ENCODE measurements around the gene SMS.

SMS gene

GRCh38 chrX:22032084-22032483 lies 91.6 kb downstream of the SMS start, which contains the start of gene PHEX:
PHEX (plus strand) TSS chrX:22032325; CDS start chrX:22033006, 681 bp downstream.
- DNase-seq (ENCODE audit: low read depth): no peak
- TF ChIP-seq CTCF (conservative IDR thresholded peaks at IDR 0.05; ENCODE audit: low read depth, low read length): no peak

GRCh38 chrX:22032506-22032905 lies 92.0 kb downstream of the SMS start:
- TF ChIP-seq CTCF (conservative IDR thresholded peaks at IDR 0.05; ENCODE audit: low read depth, low read length): no peak

More at GRCh38 chrX:22032084-22032483, 91.6 kb downstream of the SMS start, which contains the start of gene PHEX:
- no peak within 1 kb of the TSS for H3K4me3 ChIP-seq (ENCODE audit: low read depth, low read length)

GRCh38 chrX:22033818-22034217 lies 93.3 kb downstream of the SMS start:
- no peak for TF ChIP-seq CTCF (conservative IDR thresholded peaks at IDR 0.05; ENCODE audit: low read depth, low read length)
- no peak overlapping the region for H3K4me3 ChIP-seq (ENCODE audit: low read depth, low read length)
- DNase-seq (ENCODE audit: low read depth): no peak

More at GRCh38 chrX:22032506-22032905, 92.0 kb downstream of the SMS start:
- H3K4me3 ChIP-seq (ENCODE audit: low read depth, low read length): no peak overlapping the region
- DNase-seq (ENCODE audit: low read depth): no peak

- no peak for DNase-seq (ENCODE audit: low read depth)
- H3K4me3 ChIP-seq (ENCODE audit: low read depth, low read length): no peak overlapping the region
- no peak for TF ChIP-seq CTCF (conservative IDR thresholded peaks at IDR 0.05; ENCODE audit: low read depth, low read length)
Observed at GRCh38 chrX:22035236-22035635, 94.7 kb downstream of the SMS start.

GRCh38 chrX:22037225-22037624 lies 96.7 kb downstream of the SMS start:
- no peak overlapping the region for H3K4me3 ChIP-seq (ENCODE audit: low read depth, low read length)
- TF ChIP-seq CTCF (conservative IDR thresholded peaks at IDR 0.05; ENCODE audit: low read depth, low read length): no peak
- no peak for DNase-seq (ENCODE audit: low read depth)

GRCh38 chrX:22037911-22038537 lies 97.5 kb downstream of the SMS start:
- no peak for TF ChIP-seq CTCF (conservative IDR thresholded peaks at IDR 0.05; ENCODE audit: low read depth, low read length)
- H3K4me3 ChIP-seq (ENCODE audit: low read depth, low read length): no peak overlapping the region
- no peak for DNase-seq (ENCODE audit: low read depth)

- no peak overlapping the region for H3K4me3 ChIP-seq (ENCODE audit: low read depth, low read length)
- no peak for DNase-seq (ENCODE audit: low read depth)
- no peak for TF ChIP-seq CTCF (conservative IDR thresholded peaks at IDR 0.05; ENCODE audit: low read depth, low read length)
Observed at GRCh38 chrX:22039541-22039940, 99.0 kb downstream of the SMS start.
